Bronchial epithelial cell (primary cell): ENCODE data around the gene ELANE. TPM values are rescaled to one million over a fixed set of nuclear protein-coding genes. Genes with fewer than 3 reads are reported as not detected.

ENCODE experiments used
- DNase-seq: peaks from one replicate; pipeline ENCODE4 v3.0.0-alpha.2; 2010; ENCODE audit warnings: low read depth
- FAIRE-seq: peaks from 2 replicates; lab custom pipeline; 2011; peaks lifted over from hg19 to GRCh38; lab: Jason Lieb, UNC
- H3K27me3 ChIP-seq: 2 replicates; pipeline ENCODE4 v1.5.1; 2011; ENCODE audit warnings: low read length; ENCODE audit not compliant: control insufficient read depth, insufficient read depth
- H3K36me3 ChIP-seq: 2 replicates; pipeline ENCODE4 v1.5.1; 2011; ENCODE audit warnings: low read length; ENCODE audit not compliant: control insufficient read depth, insufficient read depth
- H3K4me3 ChIP-seq: 2 replicates; pipeline ENCODE4 v1.5.1; 2011; ENCODE audit warnings: mild to moderate bottlenecking, low read depth, low read length, control low read depth
- total RNA-seq: library from RNA; depleted of rRNA; stranded (reverse); fragments of >200 nt; gene quantifications from 2 replicates; pipeline ENCODE4 v1.2.1, GENCODE V29; 2014
- TF ChIP-seq, protein P1 (sequence below): IDR thresholded peaks from 2 replicates; pipeline ENCODE4 v1.5.1; 2011; ENCODE audit warnings: mild to moderate bottlenecking, moderate library complexity, low read length, control low read depth, inconsistent platforms; ENCODE audit not compliant: insufficient read depth, severe bottlenecking

The ELANE gene
- total RNA-seq, 1 donor from 2014 or later: not detected

DNA sequence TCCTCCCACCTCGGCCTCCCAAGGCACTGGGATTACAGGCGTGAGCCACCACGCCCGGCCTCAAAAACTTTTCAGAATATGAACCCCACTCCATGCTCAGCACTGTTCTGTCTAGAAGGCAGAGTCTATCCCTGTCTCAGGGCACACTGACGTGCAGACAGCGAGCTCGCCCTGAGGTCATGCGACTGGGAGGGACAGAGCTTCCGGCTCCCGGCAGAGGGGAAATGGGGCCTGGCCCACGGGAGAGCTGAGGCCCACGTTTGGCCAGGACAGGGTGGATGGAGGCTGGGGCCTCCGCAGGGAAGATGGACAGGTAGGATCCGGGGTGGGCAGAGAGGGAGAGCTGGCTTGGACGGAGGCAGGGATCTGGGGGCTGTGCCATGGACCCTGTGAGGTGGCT, 27.2 kb upstream of the ELANE start:
- peaks cover 4% of the 10 kb centered on the region for H3K27me3 ChIP-seq
- no peaks in the 10 kb centered on the region for H3K36me3 ChIP-seq
- no peak for DNase-seq
- no peak overlapping the region for H3K4me3 ChIP-seq
- FAIRE-seq: no peak
- TF ChIP-seq, protein P1, sequence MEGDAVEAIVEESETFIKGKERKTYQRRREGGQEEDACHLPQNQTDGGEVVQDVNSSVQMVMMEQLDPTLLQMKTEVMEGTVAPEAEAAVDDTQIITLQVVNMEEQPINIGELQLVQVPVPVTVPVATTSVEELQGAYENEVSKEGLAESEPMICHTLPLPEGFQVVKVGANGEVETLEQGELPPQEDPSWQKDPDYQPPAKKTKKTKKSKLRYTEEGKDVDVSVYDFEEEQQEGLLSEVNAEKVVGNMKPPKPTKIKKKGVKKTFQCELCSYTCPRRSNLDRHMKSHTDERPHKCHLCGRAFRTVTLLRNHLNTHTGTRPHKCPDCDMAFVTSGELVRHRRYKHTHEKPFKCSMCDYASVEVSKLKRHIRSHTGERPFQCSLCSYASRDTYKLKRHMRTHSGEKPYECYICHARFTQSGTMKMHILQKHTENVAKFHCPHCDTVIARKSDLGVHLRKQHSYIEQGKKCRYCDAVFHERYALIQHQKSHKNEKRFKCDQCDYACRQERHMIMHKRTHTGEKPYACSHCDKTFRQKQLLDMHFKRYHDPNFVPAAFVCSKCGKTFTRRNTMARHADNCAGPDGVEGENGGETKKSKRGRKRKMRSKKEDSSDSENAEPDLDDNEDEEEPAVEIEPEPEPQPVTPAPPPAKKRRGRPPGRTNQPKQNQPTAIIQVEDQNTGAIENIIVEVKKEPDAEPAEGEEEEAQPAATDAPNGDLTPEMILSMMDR: no peak

DNA sequence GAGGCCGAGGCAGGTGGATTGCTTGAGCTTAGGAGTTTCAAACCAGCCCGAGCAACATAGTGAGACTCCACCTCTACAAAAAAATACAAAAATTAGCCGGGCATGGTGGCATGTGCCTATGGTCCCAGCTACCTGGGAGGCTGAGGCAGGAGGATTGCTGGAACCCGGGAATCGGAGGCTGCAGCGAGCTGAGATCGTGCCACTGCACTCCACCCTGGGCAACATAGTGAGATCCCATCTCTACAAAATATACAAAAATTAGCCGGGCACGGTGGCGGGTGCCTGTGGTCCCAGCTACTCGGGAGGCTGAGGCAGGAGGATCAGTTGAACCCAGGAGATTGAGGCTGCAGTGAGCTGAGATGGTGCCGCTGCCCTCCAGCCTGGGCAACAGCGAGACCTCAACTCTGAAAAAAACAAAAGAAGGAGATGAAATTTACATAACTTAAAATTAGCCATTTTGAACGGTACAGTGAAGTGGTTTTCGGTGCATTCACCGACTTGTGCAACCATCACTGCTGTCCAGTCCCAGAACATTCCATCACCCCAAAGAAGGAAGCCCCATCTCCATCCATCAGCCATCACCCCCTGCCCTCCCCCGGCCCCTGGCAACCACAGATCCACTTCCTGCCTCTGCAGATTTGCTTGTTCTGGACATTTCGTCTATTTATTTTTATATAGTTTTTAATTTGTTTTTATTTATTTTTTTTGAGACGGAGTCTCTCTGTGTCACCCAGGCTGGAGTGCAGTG, 26.0 kb upstream of the ELANE start:
- Histone ChIP-seq H3K36me3 (no peaks in the 10 kb centered on the region), H3K4me3 (no peak overlapping the region), H3K27me3 (peaks cover 4% of the 10 kb centered on the region)
- no peak for DNase-seq
- FAIRE-seq: no peak
- TF ChIP-seq, protein P1: no peak

DNA sequence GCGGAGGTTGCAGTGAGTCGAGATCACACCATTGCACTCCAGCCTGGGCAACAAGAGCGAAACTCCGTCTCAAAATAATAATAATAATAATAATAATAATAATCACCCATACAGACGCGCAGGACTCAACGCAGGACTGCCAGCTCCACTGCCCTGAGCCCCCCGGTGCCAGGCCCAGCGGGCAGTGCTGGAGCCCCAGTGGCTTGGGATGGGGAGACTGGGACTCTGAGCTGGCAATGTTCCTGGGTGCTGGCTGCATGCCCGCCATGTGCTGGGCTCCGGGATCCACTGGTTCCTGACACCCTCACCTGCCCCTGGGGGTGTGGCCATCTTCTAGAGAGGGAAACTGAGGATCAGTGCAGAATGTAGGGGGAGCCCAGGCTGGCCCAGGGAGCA, 24.8 kb upstream of the ELANE start:
- FAIRE-seq (no peak), DNase-seq (no peak)
- H3K27me3 ChIP-seq: peaks cover 4% of the 10 kb centered on the region
- TF ChIP-seq, protein P1: no peak
- H3K36me3 ChIP-seq: no peaks in the 10 kb centered on the region
- no peak overlapping the region for H3K4me3 ChIP-seq

DNA sequence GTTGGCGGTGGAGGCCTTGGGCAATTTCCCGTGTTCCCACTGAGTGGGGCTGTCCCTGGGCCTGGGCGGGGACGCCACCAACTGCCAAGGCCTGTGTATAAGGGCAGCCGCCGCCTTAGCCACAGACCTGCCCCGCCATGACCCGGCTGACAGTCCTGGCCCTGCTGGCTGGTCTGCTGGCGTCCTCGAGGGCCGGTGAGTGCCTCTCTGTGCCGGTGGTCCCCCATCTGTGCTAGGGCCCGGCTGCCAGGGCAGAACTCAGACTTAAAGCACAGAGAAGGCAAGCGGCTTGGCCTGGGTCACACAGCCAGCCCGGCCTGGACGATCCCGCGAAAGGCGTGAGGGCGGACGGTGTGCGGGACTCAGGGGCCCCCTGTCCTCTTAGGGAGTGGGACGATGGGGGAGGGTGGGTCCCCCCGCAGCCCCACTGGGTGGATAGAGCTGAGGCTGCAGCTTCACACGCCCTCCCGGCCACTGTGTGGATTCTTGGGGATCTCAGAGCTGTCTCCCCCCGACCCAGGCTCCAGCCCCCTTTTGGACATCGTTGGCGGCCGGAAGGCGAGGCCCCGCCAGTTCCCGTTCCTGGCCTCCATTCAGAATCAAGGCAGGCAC, 24.3 kb upstream of the ELANE start, which contains the start of gene AZU1:
TSS of gene AZU1 (plus strand) at position 128 of the 612 bp plus-strand sequence. CDS start at position 138, 10 bp downstream.
- FAIRE-seq: no peak
- H3K4me3 ChIP-seq: no peak within 1 kb of the TSS
- peaks cover 2% of the 10 kb centered on the region for H3K27me3 ChIP-seq
- TF ChIP-seq, protein P1: no peak
- H3K36me3 ChIP-seq: no peaks in the 10 kb centered on the region
- DNase-seq: no peak

DNA sequence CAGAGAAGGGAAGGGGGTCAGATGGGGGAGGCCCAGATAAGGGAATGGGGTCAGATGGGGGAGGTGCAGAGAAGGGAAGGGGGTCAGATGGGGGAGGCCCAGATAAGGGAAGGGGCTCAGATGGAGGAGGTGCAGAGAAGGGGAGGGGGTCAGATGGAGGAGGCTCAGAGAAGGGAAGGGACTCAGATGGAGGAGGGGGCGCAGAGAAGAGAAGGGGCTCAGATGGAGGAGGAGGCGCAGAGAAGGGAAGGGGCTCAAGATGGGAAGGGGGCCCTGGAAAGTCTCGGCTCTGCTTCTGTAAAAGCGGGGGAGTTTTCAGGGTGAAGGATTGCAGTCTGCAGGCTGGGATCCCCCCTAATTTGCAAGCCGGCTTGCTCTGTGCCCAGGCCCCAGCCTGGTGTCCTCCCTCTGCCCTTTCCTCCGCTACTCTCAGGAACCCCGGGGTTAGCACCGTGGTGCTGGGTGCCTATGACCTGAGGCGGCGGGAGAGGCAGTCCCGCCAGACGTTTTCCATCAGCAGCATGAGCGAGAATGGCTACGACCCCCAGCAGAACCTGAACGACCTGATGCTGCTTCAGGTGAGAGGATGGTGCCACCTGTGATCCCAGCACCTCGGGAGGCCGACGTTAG, 22.9 kb upstream of the ELANE start:
- Histone ChIP-seq H3K27me3 (no peaks in the 10 kb centered on the region), H3K36me3 (no peaks in the 10 kb centered on the region), H3K4me3 (no peak overlapping the region)
- TF ChIP-seq, protein P1: no peak
- no peak for DNase-seq
- FAIRE-seq: no peak
